ENCODE results near the gene GRIN1. TPM values are rescaled to one million over a fixed set of nuclear protein-coding genes. Genes with fewer than 3 reads are reported as not detected.
A peak's percentile ranks its signal among the peaks of the same experiment; 100 is the strongest.

GRIN1 gene
- total and polyA plus RNA-seq, 2 of the 8 experiments (the other 6 are each of a cell fraction or from before 2014, with no cell fraction given): 0.48 to 2.1 TPM

DNA sequence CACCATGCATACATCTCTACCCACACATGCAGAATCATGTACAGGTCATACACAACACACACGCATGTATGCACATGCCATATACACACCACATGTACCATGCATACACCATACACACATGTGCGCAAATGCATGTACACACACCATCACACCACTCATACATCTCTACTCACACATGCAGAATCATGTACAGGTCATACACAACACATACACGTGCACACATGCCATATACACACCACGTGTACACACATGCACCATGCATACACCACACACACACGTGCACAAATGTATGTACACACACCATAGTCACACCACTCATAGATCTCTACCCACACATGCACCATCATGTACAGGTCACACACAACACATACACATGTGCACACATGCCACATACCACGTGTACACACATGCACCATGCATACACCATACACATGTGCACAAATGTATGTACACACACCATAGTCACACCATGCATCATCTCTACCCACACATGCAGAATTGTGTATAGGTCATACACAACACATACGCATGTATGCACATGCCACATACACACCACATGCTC is 14.0 kb downstream of the GRIN1 start:
- Histone ChIP-seq H3K18ac (ENCODE audit: extremely low read depth, low read length) (no peak overlapping the region), H3K9me3 (ENCODE audit: insufficient read depth in 2 of 2, low read depth in 1 of 2, low read length in 1 of 2) (peaks cover 0 to 7% of the 10 kb centered on the region in 2 experiments; a peak in 3 of 4 replicates), H2BK15ac (ENCODE audit: low read length) (no peak overlapping the region), H3K27ac (ENCODE audit: low read depth, low read length) (no peak overlapping the region), H4K8ac (ENCODE audit: extremely low read depth, insufficient read depth, low read length) (no peak overlapping the region), H2AFZ (ENCODE audit: low read length) (no peak overlapping the region), H3K56ac (replicated peaks; ENCODE audit: insufficient read length, low read depth, low read length) (no peak overlapping the region), H3K9ac (replicated peaks in 1 of 4; ENCODE audit: extremely low read depth in 1 of 4, low read depth in 3 of 4, low read length in 3 of 4) (no peak overlapping the region; a peak in 1 of 7 replicates), H2AK5ac (ENCODE audit: low read depth, low read length) (peak overlapping the region; percentile 77; the same call in 1 of the 2 replicates), H2BK12ac (ENCODE audit: low read depth, low read length) (no peak overlapping the region), H3K4me3 (ENCODE audit: extremely low read depth in 1 of 4, insufficient read depth in 2 of 4, low read depth in 3 of 4, low read length in 4 of 4) (no peak overlapping the region), H2BK5ac (ENCODE audit: low read depth, low read length) (peak overlapping the region; percentile 3; the same call in 1 of the 2 replicates), H4K20me1 (replicated peaks in 1 of 2; ENCODE audit: control insufficient read depth in 1 of 2, insufficient read depth in 2 of 2, low read length in 2 of 2) (peaks cover 3 to 26% of the 10 kb centered on the region in 2 experiments), H3K4me1 (replicated peaks in 1 of 4; ENCODE audit: control insufficient read depth in 3 of 4, insufficient read depth in 4 of 4, low read length in 3 of 4) (peaks cover 0 to 7% (median 6%) of the 10 kb centered on the region in 4 experiments; a peak in 4 of 7 replicates), H2BK120ac (replicated peaks; ENCODE audit: low read depth, low read length) (no peak overlapping the region), H3K23me2 (ENCODE audit: low read depth, low read length) (peaks cover 7% of the 10 kb centered on the region), H3K79me2 (ENCODE audit: control insufficient read depth in 1 of 2, insufficient read depth in 2 of 2, low read length in 2 of 2) (no peaks in the 10 kb centered on the region; a peak in 1 of 4 replicates), H3K27me3 (replicated peaks in 1 of 4; ENCODE audit: control insufficient read depth in 3 of 4, extremely low read depth in 1 of 4, insufficient read depth in 3 of 4, low read length in 3 of 4) (peaks cover 16 to 32% (median 31%) of the 10 kb centered on the region in 4 experiments; a peak in 6 of 7 replicates), H3K23ac (ENCODE audit: insufficient read length) (peak overlapping the region; percentile 92), H3K36me3 (ENCODE audit: control insufficient read depth in 2 of 4, insufficient read depth in 4 of 4, low read length in 3 of 4) (no peaks in the 10 kb centered on the region; a peak in 1 of 8 replicates), H4K5ac (ENCODE audit: insufficient read length, low read depth, low read length) (no peak overlapping the region), H2BK20ac (ENCODE audit: low read length) (no peak overlapping the region), H3K4me2 (ENCODE audit: insufficient read depth in 1 of 2, low read depth in 2 of 2, low read length in 2 of 2) (no peak overlapping the region; a peak in 1 of 4 replicates), H3K4ac (replicated peaks; ENCODE audit: insufficient read length, low read depth, low read length) (no peak overlapping the region), H3K79me1 (ENCODE audit: low read depth, low read length) (no peaks in the 10 kb centered on the region), H3K14ac (ENCODE audit: insufficient read length) (no peak overlapping the region), H4K91ac (replicated peaks; ENCODE audit: insufficient read length, low read length) (no peak overlapping the region)
- no peak for TF ChIP-seq TAF7 (optimal IDR thresholded peaks at IDR 0.05; ENCODE audit: borderline replicate concordance, low read depth, low read length)
- TF ChIP-seq, protein P1, sequence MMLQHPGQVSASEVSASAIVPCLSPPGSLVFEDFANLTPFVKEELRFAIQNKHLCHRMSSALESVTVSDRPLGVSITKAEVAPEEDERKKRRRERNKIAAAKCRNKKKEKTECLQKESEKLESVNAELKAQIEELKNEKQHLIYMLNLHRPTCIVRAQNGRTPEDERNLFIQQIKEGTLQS (IDR thresholded peaks at IDR 0.05; ENCODE audit: insufficient read depth, low read depth, low read length): no peak
- TF ChIP-seq, protein P2, sequence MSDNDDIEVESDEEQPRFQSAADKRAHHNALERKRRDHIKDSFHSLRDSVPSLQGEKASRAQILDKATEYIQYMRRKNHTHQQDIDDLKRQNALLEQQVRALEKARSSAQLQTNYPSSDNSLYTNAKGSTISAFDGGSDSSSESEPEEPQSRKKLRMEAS (IDR thresholded peaks at IDR 0.05): no peak
- TF ChIP-seq SIN3A (conservative IDR thresholded peaks at IDR 0.05 in 1 of 2, IDR thresholded peaks at IDR 0.05 in 1 of 2; ENCODE audit: low read depth in 1 of 2, low read length in 2 of 2): no peak
- DNase-seq (ENCODE audit: low read depth in 1 of 2, low spot score in 2 of 2) (no peak), FAIRE-seq (no peak)
- POLR2A ChIA-PET (ENCODE audit: partially characterized antibody): no interaction called here
- WGBS, 2 experiments (ENCODE audit: extremely low coverage in 1 of 2, insufficient coverage in 1 of 2, insufficient read length in 1 of 2, insufficient replicate concordance in 2 of 2, low coverage in 1 of 2, low lambda C conversion rate in 2 of 2, missing lambda C conversion rate in 1 of 2): 86% methylated on average over 7 of the region's 7 CpGs; no CpG with 5 or more reads in 1 of the 2 experiments
- CTCF ChIA-PET (ENCODE audit: partially characterized antibody): interaction anchor here (1.1 to 2.0 kb wide), 2 partner anchors 10 to 22 kb away, joined by 3 to 6 read pairs; no protein-coding TSS in a partner anchor

Data from H1 (cell line).